ENCODE measurements around the gene TEX2.
"Not testable (repeated sequence)": the region's sequence is repeated elsewhere in the genome, so short reads cannot be mapped to it uniquely, and the experiment has no call there.

Gene TEX2

GRCh38 chr17:64245218-64246145 is 17.6 kb downstream of the TEX2 start:
- no peak overlapping the region for H3K4me3 ChIP-seq (ENCODE audit: low read depth, low read length)
- TF ChIP-seq CTCF (IDR thresholded peaks at IDR 0.05; ENCODE audit: low read depth, low read length): no peak
- H3K36me3 ChIP-seq: no peaks in the 10 kb centered on the region
- H3K27me3 ChIP-seq: no peaks in the 10 kb centered on the region
- H3K9me3 ChIP-seq: no peaks in the 10 kb centered on the region
- peaks cover 5% of the 10 kb centered on the region for H3K4me1 ChIP-seq
- no peak for DNase-seq

- no peak for TF ChIP-seq CTCF (IDR thresholded peaks at IDR 0.05; ENCODE audit: low read depth, low read length)
- Histone ChIP-seq H3K36me3 (no peaks in the 10 kb centered on the region), H3K9me3 (no peaks in the 10 kb centered on the region), H3K4me1 (peaks cover 9% of the 10 kb centered on the region), H3K27me3 (no peaks in the 10 kb centered on the region), H3K4me3 (ENCODE audit: low read depth, low read length) (no peak overlapping the region)
- no peak for DNase-seq
Observed at GRCh38 chr17:64244165-64244564, 18.9 kb downstream of the TEX2 start.

DNA sequence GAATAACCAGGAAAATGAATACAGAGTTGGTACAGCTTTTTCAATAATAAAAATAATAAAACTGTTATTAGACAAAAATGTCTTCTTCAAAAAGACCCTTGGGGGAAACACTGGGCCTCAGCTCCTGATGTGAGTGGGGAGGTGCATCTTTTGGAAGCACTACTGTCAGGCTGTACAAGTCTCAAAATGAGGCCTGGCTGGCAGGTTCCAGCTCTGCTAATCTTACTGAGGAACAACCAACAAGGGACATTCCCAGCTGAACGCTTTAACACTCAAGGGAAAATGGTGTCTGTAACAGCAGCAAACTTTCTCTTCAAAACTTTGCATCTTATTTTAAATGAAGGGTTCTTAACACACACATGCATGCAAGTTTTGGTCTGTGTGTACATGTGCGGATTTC is 19.7 kb downstream of the TEX2 start:
- peaks cover 9% of the 10 kb centered on the region for H3K4me1 ChIP-seq
- no peaks in the 10 kb centered on the region for H3K36me3 ChIP-seq
- no peak for TF ChIP-seq CTCF (IDR thresholded peaks at IDR 0.05; ENCODE audit: low read depth, low read length)
- no peaks in the 10 kb centered on the region for H3K27me3 ChIP-seq
- H3K4me3 ChIP-seq (ENCODE audit: low read depth, low read length): no peak overlapping the region
- no peaks in the 10 kb centered on the region for H3K9me3 ChIP-seq
- no peak for DNase-seq

- no peak for DNase-seq
- no peak for TF ChIP-seq CTCF (IDR thresholded peaks at IDR 0.05; ENCODE audit: low read depth, low read length)
- Histone ChIP-seq H3K27me3 (no peaks in the 10 kb centered on the region), H3K36me3 (no peaks in the 10 kb centered on the region), H3K9me3 (no peaks in the 10 kb centered on the region), H3K4me3 (ENCODE audit: low read depth, low read length) (no peak overlapping the region), H3K4me1 (peaks cover 9% of the 10 kb centered on the region)
Observed at GRCh38 chr17:64242633-64243032, 20.4 kb downstream of the TEX2 start.

GRCh38 chr17:64240741-64241347 is 22.2 kb downstream of the TEX2 start:
- Histone ChIP-seq H3K4me3 (ENCODE audit: low read depth, low read length) (no peak overlapping the region), H3K36me3 (no peaks in the 10 kb centered on the region), H3K4me1 (peaks cover 9% of the 10 kb centered on the region), H3K9me3 (no peaks in the 10 kb centered on the region), H3K27me3 (no peaks in the 10 kb centered on the region)
- no peak for TF ChIP-seq CTCF (IDR thresholded peaks at IDR 0.05; ENCODE audit: low read depth, low read length)
- peak; percentile 74 for DNase-seq

DNA sequence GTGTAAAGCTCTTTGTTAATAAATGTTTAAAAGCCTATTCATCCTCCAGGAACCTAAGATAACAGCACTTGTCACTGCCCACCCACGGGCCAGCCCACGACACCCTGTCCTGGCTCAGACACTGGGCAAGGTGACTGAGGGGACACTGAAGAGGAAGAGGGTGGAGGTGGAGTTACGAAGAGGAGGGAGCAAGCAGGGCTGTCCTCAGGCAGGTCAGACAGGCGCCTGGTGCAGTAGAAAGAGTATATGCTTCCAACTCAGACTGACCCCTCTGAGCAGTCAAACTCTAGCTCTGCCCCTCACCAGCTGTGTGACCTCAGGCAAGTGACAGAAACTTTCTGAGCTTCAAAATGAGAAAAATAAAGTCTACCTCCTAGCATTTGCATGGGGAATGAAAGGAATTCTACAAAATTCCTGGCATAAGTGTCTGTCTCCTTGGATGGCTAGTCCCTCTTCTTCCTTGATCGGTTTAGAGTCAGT is 22.8 kb downstream of the TEX2 start:
- no peak for DNase-seq
- Histone ChIP-seq H3K4me1 (peaks cover 9% of the 10 kb centered on the region), H3K36me3 (no peaks in the 10 kb centered on the region), H3K4me3 (ENCODE audit: low read depth, low read length) (no peak overlapping the region), H3K27me3 (no peaks in the 10 kb centered on the region), H3K9me3 (no peaks in the 10 kb centered on the region)
- no peak for TF ChIP-seq CTCF (IDR thresholded peaks at IDR 0.05; ENCODE audit: low read depth, low read length)

GRCh38 chr17:64238449-64238848 is 24.6 kb downstream of the TEX2 start:
- not testable (repeated sequence) for H3K4me3 ChIP-seq (ENCODE audit: low read depth, low read length); H3K36me3 ChIP-seq; H3K9me3 ChIP-seq; H3K27me3 ChIP-seq; H3K4me1 ChIP-seq; DNase-seq
